NCI-H446 treated with DMSO at 0.1 percent for 48 hours (cell line): Measurements from ENCODE around the gene SULF2.

Experiments
- DNase-seq: peaks from one replicate; lab custom pipeline; 2025; lab: John Stamatoyannopoulos, UW

SULF2 gene

GRCh38 chr20:47762699-47763268 is 22.5 kb downstream of the SULF2 start:
- DNase-seq: peak; percentile 76

GRCh38 chr20:47761482-47762047 is 23.7 kb downstream of the SULF2 start:
- DNase-seq: no peak

- no peak for DNase-seq
Measured at GRCh38 chr20:47760686-47761481, 24.4 kb downstream of the SULF2 start.

GRCh38 chr20:47758517-47759450 is 26.5 kb downstream of the SULF2 start:
- no peak for DNase-seq

GRCh38 chr20:47757145-47758035 is 27.9 kb downstream of the SULF2 start:
- DNase-seq: no peak

GRCh38 chr20:47754946-47755652 is 30.2 kb downstream of the SULF2 start:
- DNase-seq: no peak

- DNase-seq: no peak
Measured at GRCh38 chr20:47754388-47754715, 30.9 kb downstream of the SULF2 start.

- no peak for DNase-seq
Measured at GRCh38 chr20:47753576-47754387, 31.5 kb downstream of the SULF2 start.

GRCh38 chr20:47751449-47751848 is 33.8 kb downstream of the SULF2 start:
- no peak for DNase-seq

GRCh38 chr20:47749339-47749738 is 35.9 kb downstream of the SULF2 start:
- DNase-seq: peak; percentile 79

GRCh38 chr20:47748823-47749222 is 36.5 kb downstream of the SULF2 start:
- DNase-seq: no peak

- no peak for DNase-seq
Measured at GRCh38 chr20:47748069-47748468, 37.2 kb downstream of the SULF2 start.

- peak; percentile 3 for DNase-seq
Measured at GRCh38 chr20:47747669-47748031, 37.6 kb downstream of the SULF2 start.

- DNase-seq: no peak
Measured at GRCh38 chr20:47744803-47745202, 40.5 kb downstream of the SULF2 start.

GRCh38 chr20:47743671-47744070 is 41.6 kb downstream of the SULF2 start:
- no peak for DNase-seq

- no peak for DNase-seq
Measured at GRCh38 chr20:47741669-47742608, 43.3 kb downstream of the SULF2 start.

- no peak for DNase-seq
Measured at GRCh38 chr20:47740862-47741184, 44.5 kb downstream of the SULF2 start.

GRCh38 chr20:47740121-47740861 is 45.0 kb downstream of the SULF2 start:
- DNase-seq: no peak
